Keratinocyte (primary cell): ENCODE results near the gene TSKU. TPM values are rescaled to one million over a fixed set of nuclear protein-coding genes. Genes with fewer than 3 reads are reported as not detected.

Source experiments
- DNase-seq: peaks from one replicate; pipeline ENCODE4 v3.0.0-alpha.2; 2011; ENCODE audit warnings: low read depth, missing footprints, low spot score
- FAIRE-seq: peaks from 2 replicates; lab custom pipeline; 2011; peaks lifted over from hg19 to GRCh38; lab: Jason Lieb, UNC
- H2AFZ ChIP-seq: 2 replicates; pipeline ENCODE4 v1.6.0; 2012; ENCODE audit warnings: low read length, control low read depth, inconsistent platforms; ENCODE audit not compliant: control insufficient read depth
- H3K27ac ChIP-seq: 2 replicates; pipeline ENCODE4 v1.5.1; 2011; ENCODE audit warnings: low read length; ENCODE audit not compliant: control insufficient read depth, insufficient read depth
- H3K27me3 ChIP-seq: 3 replicates; pipeline ENCODE4 v1.6.0; 2011; ENCODE audit warnings: low read length; ENCODE audit not compliant: control insufficient read depth, insufficient read depth; ENCODE audit errors: extremely low read depth
- H3K36me3 ChIP-seq, 2 experiments: 2 replicates in 1 of 2; 3 replicates in 1 of 2; pipeline ENCODE4 v1.5.1; 2011; ENCODE audit warnings: low read length in 2 of 2, mild to moderate bottlenecking in 1 of 2; ENCODE audit not compliant: control insufficient read depth in 2 of 2, insufficient read depth in 2 of 2; ENCODE audit errors: extremely low read depth in 1 of 2
- H3K4me1 ChIP-seq: 3 replicates; pipeline ENCODE4 v1.5.1; 2011; ENCODE audit warnings: low read length; ENCODE audit not compliant: control insufficient read depth, insufficient read depth; ENCODE audit errors: extremely low read depth
- H3K4me2 ChIP-seq: 3 replicates; pipeline ENCODE4 v1.6.0; 2011; ENCODE audit warnings: low read depth, low read length; ENCODE audit not compliant: control insufficient read depth, insufficient read depth; ENCODE audit errors: extremely low read depth
- H3K4me3 ChIP-seq, 3 experiments: fragments of 200-600 bp in 1 of 3; sonication (generic) in 1 of 3; 2 replicates in 2 of 3; 3 replicates in 1 of 3; pipeline ENCODE4 v1.5.1; 2011 to 2016; ENCODE audit warnings: low read length in 3 of 3, mild to moderate bottlenecking in 3 of 3, control low read depth in 2 of 3, inconsistent platforms in 1 of 3, low read depth in 1 of 3, mixed read lengths in 1 of 3, mixed run types in 1 of 3, moderate library complexity in 1 of 3; ENCODE audit not compliant: control insufficient read depth in 2 of 3, insufficient read depth in 2 of 3; ENCODE audit errors: extremely low read depth in 1 of 3
- H3K79me2 ChIP-seq: 2 replicates; pipeline ENCODE4 v1.6.0; 2012; ENCODE audit warnings: low read length; ENCODE audit not compliant: control insufficient read depth, insufficient read depth
- H3K9ac ChIP-seq: 3 replicates; pipeline ENCODE4 v1.6.0; 2011; ENCODE audit warnings: low read length; ENCODE audit not compliant: control insufficient read depth, insufficient read depth; ENCODE audit errors: extremely low read depth
- H3K9me1 ChIP-seq: 3 replicates; pipeline ENCODE4 v1.6.0; 2011; ENCODE audit warnings: low read length; ENCODE audit not compliant: control insufficient read depth, insufficient read depth; ENCODE audit errors: extremely low read depth
- H3K9me3 ChIP-seq: 2 replicates; pipeline ENCODE4 v1.5.1; 2012; ENCODE audit warnings: low read depth, low read length; ENCODE audit not compliant: control insufficient read depth
- H4K20me1 ChIP-seq: 3 replicates; pipeline ENCODE4 v1.6.0; 2011; ENCODE audit warnings: low read length; ENCODE audit not compliant: control insufficient read depth, insufficient read depth; ENCODE audit errors: extremely low read depth
- CTCF ChIP-seq, 3 experiments: IDR thresholded peaks in 1 of 3; conservative IDR thresholded peaks in 1 of 3; optimal IDR thresholded peaks in 1 of 3; 2 replicates in 2 of 3; 3 replicates in 1 of 3; pipeline versions ENCODE3 to v1.5.1; 2011; ENCODE audit warnings: low read length in 3 of 3, mild to moderate bottlenecking in 3 of 3, moderate library complexity in 2 of 3, control low read depth in 1 of 3, inconsistent platforms in 1 of 3; ENCODE audit not compliant: insufficient read depth in 2 of 3; ENCODE audit errors: extremely low read depth in 1 of 3
- EZH2 ChIP-seq: IDR thresholded peaks from one replicate; pipeline ENCODE4 v1.6.1; 2012; ENCODE audit warnings: inconsistent platforms, mild to moderate bottlenecking, low read length, moderate library complexity
- dilution Hi-C: fragments of 300-500 bp; cut with MboI; formaldehyde crosslinking; loops from one replicate; pipeline ENCODE4 v1.7.0; 2020; ENCODE audit warnings: low sequenced_read_pairs; ENCODE audit not compliant: extremely low pct_ligation_motif_present
- polyA plus RNA-seq, 5 experiments: library from polyadenylated mRNA; depleted of rRNA in 3 of 5; stranded (reverse) in 3 of 5; stranded (forward) in 1 of 5; unstranded in 1 of 5; fragments of >200 nt; gene quantifications; 1 replicate in 1 of 5; 2 replicates in 3 of 5; 3 replicates in 1 of 5; pipeline versions ENCODE4 v1.2.1 to v1.2.3, GENCODE V29; 2011 to 2012; ENCODE audit warnings: missing spikeins in 2 of 5, low read depth in 1 of 5, low replicate concordance in 1 of 5

TSKU gene
- polyA plus RNA-seq, 1 donor (not counting 4 experiments of a cell fraction or from before 2014, with no cell fraction given) = 22.8 TPM

DNA sequence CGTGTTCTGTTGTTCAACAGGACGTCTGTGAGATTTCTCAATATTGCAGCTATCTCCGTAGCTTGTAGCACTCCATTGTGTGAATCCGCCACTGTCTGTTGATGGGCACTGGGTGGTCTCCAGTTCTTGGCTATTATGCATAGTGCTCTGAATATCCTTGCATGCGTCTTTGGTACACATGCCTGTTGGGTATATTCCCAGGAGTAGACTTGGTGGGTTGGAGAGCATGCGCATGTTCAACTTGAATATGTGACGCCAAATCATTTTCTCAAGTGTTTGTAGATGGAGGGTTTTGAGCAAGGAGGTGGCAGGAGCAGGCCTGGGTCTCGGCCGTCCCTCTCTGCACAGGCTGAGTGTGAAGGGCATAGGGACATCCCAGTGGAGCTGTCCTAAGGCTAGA, 24.8 kb upstream of the TSKU start:
- no peak for TF ChIP-seq EZH2
- no peak for TF ChIP-seq CTCF (optimal IDR thresholded peaks at IDR 0.05 in 1 of 3, IDR thresholded peaks at IDR 0.05 in 1 of 3, conservative IDR thresholded peaks at IDR 0.05 in 1 of 3; ENCODE audit: extremely low read depth in 1 of 3, insufficient read depth in 2 of 3, low read length in 3 of 3)
- FAIRE-seq (no peak), DNase-seq (no peak)
- H3K36me3 ChIP-seq = no peaks in the 10 kb centered on the region
- no peaks in the 10 kb centered on the region for H3K27me3 ChIP-seq
- H3K9ac ChIP-seq = no peak overlapping the region
- H3K4me3 ChIP-seq = no peak overlapping the region
- no peaks in the 10 kb centered on the region for H3K9me1 ChIP-seq
- H2AFZ ChIP-seq = no peak overlapping the region
- H3K9me3 ChIP-seq = no peaks in the 10 kb centered on the region
- H3K79me2 ChIP-seq = no peaks in the 10 kb centered on the region
- no peaks in the 10 kb centered on the region for H4K20me1 ChIP-seq
- H3K4me2 ChIP-seq = no peak overlapping the region
- peaks cover 12% of the 10 kb centered on the region for H3K4me1 ChIP-seq
- H3K27ac ChIP-seq = no peak overlapping the region
- dilution Hi-C loops = no loop called here

- H3K9me3 ChIP-seq = no peaks in the 10 kb centered on the region
- dilution Hi-C loops = no loop called here
- no peak overlapping the region for H3K4me2 ChIP-seq
- FAIRE-seq (no peak), DNase-seq (no peak)
- H3K9me1 ChIP-seq = no peaks in the 10 kb centered on the region
- no peaks in the 10 kb centered on the region for H3K79me2 ChIP-seq
- no peak overlapping the region for H2AFZ ChIP-seq
- H3K27me3 ChIP-seq = no peaks in the 10 kb centered on the region
- H3K9ac ChIP-seq = no peak overlapping the region
- H4K20me1 ChIP-seq = no peaks in the 10 kb centered on the region
- no peak for TF ChIP-seq CTCF (optimal IDR thresholded peaks at IDR 0.05 in 1 of 3, IDR thresholded peaks at IDR 0.05 in 1 of 3, conservative IDR thresholded peaks at IDR 0.05 in 1 of 3; ENCODE audit: extremely low read depth in 1 of 3, insufficient read depth in 2 of 3, low read length in 3 of 3)
- TF ChIP-seq EZH2 = no peak
- no peak overlapping the region for H3K4me3 ChIP-seq
- H3K27ac ChIP-seq = no peak overlapping the region
- H3K36me3 ChIP-seq = no peaks in the 10 kb centered on the region
- H3K4me1 ChIP-seq = peaks cover 17% of the 10 kb centered on the region
These were observed 24.1 kb upstream of the TSKU start for GRCh38 chr11:76759092-76759491.
